HG03342 (cell line): ENCODE results near the gene ARID3A.

Source experiments
- ATAC-seq: cut with Tn5 transposase; IDR thresholded peaks from one replicate; pipeline ENCODE4 v1.9.1; 2021; ENCODE audit warnings: mild to moderate bottlenecking, moderate library complexity; ENCODE audit not compliant: unreplicated experiment

The ARID3A gene

GRCh38 chr19:958967-959855 lies 33.4 kb downstream of the ARID3A start:
- ATAC-seq, result no peak

GRCh38 chr19:960020-960419 lies 34.2 kb downstream of the ARID3A start:
- ATAC-seq, result no peak

- no peak for ATAC-seq
Observed at GRCh38 chr19:960601-960938, 34.7 kb downstream of the ARID3A start.

- no peak for ATAC-seq
Observed at GRCh38 chr19:961866-962620, 36.2 kb downstream of the ARID3A start.

- no peak for ATAC-seq
Observed at GRCh38 chr19:962683-963400, 37.0 kb downstream of the ARID3A start.

GRCh38 chr19:963486-963951 lies 37.7 kb downstream of the ARID3A start:
- ATAC-seq, result no peak

GRCh38 chr19:964116-964520 lies 38.3 kb downstream of the ARID3A start:
- ATAC-seq, result no peak

GRCh38 chr19:964761-965694 lies 39.2 kb downstream of the ARID3A start:
- no peak for ATAC-seq

GRCh38 chr19:966485-967088 lies 40.8 kb downstream of the ARID3A start:
- ATAC-seq, result no peak

GRCh38 chr19:970695-971094 lies 44.9 kb downstream of the ARID3A start:
- no peak for ATAC-seq

GRCh38 chr19:971795-972194 lies 46.0 kb downstream of the ARID3A start:
- no peak for ATAC-seq

- no peak for ATAC-seq
Observed at GRCh38 chr19:972281-972680, 46.4 kb downstream of the ARID3A start.

- ATAC-seq, result no peak
Observed at GRCh38 chr19:973726-974563, 48.1 kb downstream of the ARID3A start.

GRCh38 chr19:974564-975257 lies 48.9 kb downstream of the ARID3A start:
- no peak for ATAC-seq

GRCh38 chr19:976476-976875 lies 50.6 kb downstream of the ARID3A start:
- ATAC-seq, result no peak

- ATAC-seq, result no peak
Observed at GRCh38 chr19:977058-977464, 51.2 kb downstream of the ARID3A start.

GRCh38 chr19:979318-979741 lies 53.5 kb downstream of the ARID3A start:
- no peak for ATAC-seq
